Sigmoid colon (tissue), 7 donors: ENCODE data around the gene MYO7A. TPM values are rescaled to one million over a fixed set of nuclear protein-coding genes. Genes with fewer than 3 reads are reported as not detected.

Experiments used
- DNase-seq: peaks from one replicate; pipeline ENCODE4 v3.0.0-alpha.2; 2019
- H3K27ac ChIP-seq, 4 donors: fragments of 200-600 bp; sonication (generic); one replicate each; pipeline ENCODE4 v1.5.1; 2016 to 2019; ENCODE audit warnings: mild to moderate bottlenecking in 1 of 4
- H3K27me3 ChIP-seq, 3 donors: fragments of 200-600 bp; sonication (generic); one replicate each; pipeline ENCODE4 v1.5.1; 2019; ENCODE audit warnings: mild to moderate bottlenecking in 1 of 3
- H3K36me3 ChIP-seq, 4 donors: fragments of 200-600 bp; sonication (generic); one replicate each; pipeline ENCODE4 v1.5.1; 2016 to 2019
- H3K4me1 ChIP-seq, 4 donors: fragments of 200-600 bp; sonication (generic); one replicate each; pipeline ENCODE4 v1.5.1; 2017 to 2019
- H3K4me3 ChIP-seq, 4 donors: fragments of 200-600 bp; sonication (generic); one replicate each; pipeline ENCODE4 v1.5.1; 2017 to 2019; ENCODE audit warnings: mild to moderate bottlenecking in 2 of 4, moderate library complexity in 1 of 4
- H3K9me3 ChIP-seq, 4 donors: fragments of 200-600 bp in 3 of 4; sonication (generic) in 3 of 4; one replicate each; pipeline versions ENCODE4 v1.5.1 to v1.6.1; 2013 to 2019
- EP300 ChIP-seq, 4 donors: sonication (generic); formaldehyde crosslinking; IDR thresholded peaks; one replicate each; pipeline ENCODE4 v1.6.1; 2017; ENCODE audit warnings: antibody characterized with exemption in 4 of 4
- POLR2A ChIP-seq, 2 donors: fragments of 450-650 bp; IDR thresholded peaks; one replicate each; pipeline ENCODE4 v1.6.1; 2016; ENCODE audit warnings: antibody characterized with exemption in 2 of 2, mild to moderate bottlenecking in 2 of 2, moderate library complexity in 2 of 2
- POLR2AphosphoS5 ChIP-seq, 4 donors: sonication (generic); formaldehyde crosslinking; IDR thresholded peaks; one replicate each; pipeline ENCODE4 v1.6.1; 2017; ENCODE audit warnings: antibody characterized with exemption in 4 of 4
- WGBS, 2 donors: extraction: QIAGEN DNeasy Blood & Tissue Kit; methylation state at CpG; one replicate each; pipeline ENCODE4 v1.1.7; 2013; 5-methylcytosine and 5-hydroxymethylcytosine counted together
- intact Hi-C: fragments of 100-400 bp; cut with DNase I; formaldehyde crosslinking; loops from one replicate; pipeline ENCODE4 v1.15.1; 2023
- polyA plus RNA-seq, 3 donors: library from polyadenylated mRNA; stranded (reverse); fragments of 200-250 nt; gene quantifications; one replicate each; pipeline ENCODE4 v1.2.3, GENCODE V29; 2013
- total RNA-seq, 4 donors: library from RNA; depleted of rRNA; stranded (reverse); fragments of >200 nt; gene quantifications; one replicate each; pipeline ENCODE4 v1.1.0, GENCODE V29; 2016
- TF ChIP-seq, protein P1 (sequence below), 4 experiments: fragments of 450-650 bp in 3 of 4; fragments of 200-600 bp in 1 of 4; IDR thresholded peaks; one replicate each; pipeline ENCODE4 v1.5.1; 2016 to 2019; ENCODE audit warnings: antibody characterized with exemption in 4 of 4, mild to moderate bottlenecking in 3 of 4, moderate library complexity in 2 of 4
- donor health status: healthy with polysubstance abuse.
- donor health status: Bipolar disorder and iron deficiency.
- donor health status: healthy.

The MYO7A gene
- total and polyA plus RNA-seq, 7 donors = 1.8 to 12.8 (median 7.7) TPM

DNA sequence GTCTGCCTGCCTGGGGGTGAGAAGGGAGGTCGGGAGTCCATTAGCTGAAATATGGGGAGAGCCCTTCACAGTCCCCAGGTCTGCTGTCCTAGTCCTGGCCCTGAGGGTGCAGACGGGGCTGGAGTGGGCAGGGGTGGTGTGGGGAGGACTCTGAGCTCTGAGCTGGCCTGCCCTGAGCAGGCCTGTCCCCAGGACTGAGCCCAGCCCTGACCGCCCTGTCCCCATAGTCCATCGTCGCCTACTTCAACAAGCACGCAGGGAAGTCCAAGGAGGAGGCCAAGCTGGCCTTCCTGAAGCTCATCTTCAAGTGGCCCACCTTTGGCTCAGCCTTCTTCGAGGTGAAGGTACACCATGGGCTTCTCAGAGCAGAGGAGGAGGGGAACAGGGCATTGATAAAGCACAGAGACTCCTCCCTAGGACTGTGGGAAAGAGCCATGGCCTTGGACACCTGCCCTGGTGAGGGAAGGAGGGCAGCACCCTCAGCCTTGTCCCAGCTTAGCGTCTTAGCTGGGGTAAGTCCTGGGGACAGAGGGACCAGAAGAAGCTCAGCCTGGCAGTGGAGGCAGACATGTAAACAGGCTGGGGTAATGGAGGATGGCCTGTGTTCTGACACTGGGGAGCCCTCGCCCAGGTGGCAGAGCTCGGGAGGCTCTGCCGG, 83.7 kb downstream of the MYO7A start:
- no peak for DNase-seq
- H3K36me3 ChIP-seq = no peaks in the 10 kb centered on the region

DNA sequence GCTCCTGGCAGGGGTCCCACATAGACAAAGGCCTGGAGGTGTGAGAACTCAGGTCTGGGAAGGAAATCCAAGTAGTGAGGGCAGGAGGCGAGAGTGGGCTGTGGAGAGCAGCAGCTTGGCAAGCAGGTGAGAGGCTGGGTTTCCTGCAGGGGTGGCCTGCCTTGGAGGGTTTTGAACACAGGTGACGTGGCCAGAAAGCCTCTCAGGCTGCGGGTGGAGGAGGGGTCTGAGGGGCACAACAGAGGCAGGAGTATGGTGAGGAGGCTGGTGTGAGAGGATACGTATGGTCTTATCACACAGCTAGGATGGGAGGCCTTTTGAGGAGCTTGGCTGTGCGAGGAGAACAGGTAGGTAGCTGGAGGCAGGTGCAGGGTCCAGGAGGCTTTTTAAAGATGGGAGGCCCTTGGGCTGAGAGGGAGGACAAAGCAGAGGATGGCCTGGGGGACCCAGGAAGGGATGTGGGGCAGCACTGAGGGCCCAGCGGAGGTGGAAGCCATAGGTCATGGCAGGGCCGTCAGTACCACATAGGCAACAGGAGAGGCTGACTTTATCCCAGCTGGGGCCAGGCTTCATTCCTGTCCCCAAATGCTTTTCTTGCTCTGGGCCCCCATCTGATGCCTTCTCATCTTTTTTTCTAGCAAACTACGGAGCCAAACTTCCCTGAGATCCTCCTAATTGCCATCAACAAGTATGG, 84.4 kb downstream of the MYO7A start:
- TF ChIP-seq, protein P1, sequence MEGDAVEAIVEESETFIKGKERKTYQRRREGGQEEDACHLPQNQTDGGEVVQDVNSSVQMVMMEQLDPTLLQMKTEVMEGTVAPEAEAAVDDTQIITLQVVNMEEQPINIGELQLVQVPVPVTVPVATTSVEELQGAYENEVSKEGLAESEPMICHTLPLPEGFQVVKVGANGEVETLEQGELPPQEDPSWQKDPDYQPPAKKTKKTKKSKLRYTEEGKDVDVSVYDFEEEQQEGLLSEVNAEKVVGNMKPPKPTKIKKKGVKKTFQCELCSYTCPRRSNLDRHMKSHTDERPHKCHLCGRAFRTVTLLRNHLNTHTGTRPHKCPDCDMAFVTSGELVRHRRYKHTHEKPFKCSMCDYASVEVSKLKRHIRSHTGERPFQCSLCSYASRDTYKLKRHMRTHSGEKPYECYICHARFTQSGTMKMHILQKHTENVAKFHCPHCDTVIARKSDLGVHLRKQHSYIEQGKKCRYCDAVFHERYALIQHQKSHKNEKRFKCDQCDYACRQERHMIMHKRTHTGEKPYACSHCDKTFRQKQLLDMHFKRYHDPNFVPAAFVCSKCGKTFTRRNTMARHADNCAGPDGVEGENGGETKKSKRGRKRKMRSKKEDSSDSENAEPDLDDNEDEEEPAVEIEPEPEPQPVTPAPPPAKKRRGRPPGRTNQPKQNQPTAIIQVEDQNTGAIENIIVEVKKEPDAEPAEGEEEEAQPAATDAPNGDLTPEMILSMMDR (IDR thresholded peaks at IDR 0.05) = no peak
- TF ChIP-seq EP300 (IDR thresholded peaks at IDR 0.05) = no peak
- TF ChIP-seq POLR2AphosphoS5 (IDR thresholded peaks at IDR 0.05) = no peak
- no peak for TF ChIP-seq POLR2A (IDR thresholded peaks at IDR 0.05)
- no peaks in the 10 kb centered on the region for H3K4me1 ChIP-seq
- no peak overlapping the region for H3K4me3 ChIP-seq
- no peak for DNase-seq
- intact Hi-C loops = no loop called here
- no peaks in the 10 kb centered on the region for H3K27me3 ChIP-seq
- no peak overlapping the region for H3K27ac ChIP-seq
- H3K9me3 ChIP-seq = no peaks in the 10 kb centered on the region
- H3K36me3 ChIP-seq = no peaks in the 10 kb centered on the region
- WGBS, 2 donors = 93 to 94% methylated on average over 8 of the region's 8 CpGs

More for the DNA sequence above, 83.7 kb downstream of the MYO7A start:
- Histone ChIP-seq H3K27ac (no peak overlapping the region), H3K9me3 (no peaks in the 10 kb centered on the region), H3K4me1 (no peaks in the 10 kb centered on the region), H3K27me3 (no peaks in the 10 kb centered on the region), H3K4me3 (no peak overlapping the region)
- 90 to 92% methylated on average over 11 of the region's 11 CpGs for WGBS, 2 donors
- intact Hi-C loops = no loop called here
- TF ChIP-seq POLR2AphosphoS5 (IDR thresholded peaks at IDR 0.05) (no peak), EP300 (IDR thresholded peaks at IDR 0.05) (no peak), POLR2A (IDR thresholded peaks at IDR 0.05) (no peak)
- TF ChIP-seq, protein P1 (IDR thresholded peaks at IDR 0.05) = no peak

DNA sequence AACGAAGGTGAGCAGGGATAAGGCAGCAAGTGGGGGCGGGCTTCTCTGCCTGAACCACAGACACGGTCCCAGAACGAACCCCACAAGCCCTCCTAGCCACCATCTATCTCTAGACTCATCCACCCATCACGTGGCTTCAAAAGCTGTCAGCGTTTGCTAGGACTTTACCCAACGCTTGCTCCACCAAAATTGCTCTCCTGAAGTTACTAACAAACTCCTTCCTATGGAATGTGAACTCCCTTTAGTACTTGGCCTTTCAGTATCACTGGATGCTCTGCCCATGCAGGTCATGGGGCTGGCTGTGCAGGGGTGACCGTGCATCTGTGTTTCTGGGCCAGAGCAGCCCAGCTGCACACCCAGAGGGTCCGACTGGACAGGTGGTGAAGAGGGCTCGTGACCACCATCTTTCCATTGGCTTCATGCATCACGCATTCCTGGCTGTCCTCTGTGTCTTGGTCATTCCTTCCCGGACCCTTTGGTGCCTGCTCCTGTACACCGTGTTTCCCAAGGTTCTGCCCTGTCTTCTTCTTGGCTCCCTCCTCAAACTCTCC, 85.1 kb downstream of the MYO7A start:
- no peak overlapping the region for H3K27ac ChIP-seq
- intact Hi-C loops = no loop called here
- TF ChIP-seq POLR2AphosphoS5 (IDR thresholded peaks at IDR 0.05) (no peak), EP300 (IDR thresholded peaks at IDR 0.05) (no peak), POLR2A (IDR thresholded peaks at IDR 0.05) (no peak)
- TF ChIP-seq, protein P1 (IDR thresholded peaks at IDR 0.05) = no peak
- DNase-seq = no peak
- no peaks in the 10 kb centered on the region for H3K9me3 ChIP-seq
- no peaks in the 10 kb centered on the region for H3K4me1 ChIP-seq
- 87 to 93% methylated on average over 13 of the region's 13 CpGs for WGBS, 2 donors
- no peaks in the 10 kb centered on the region for H3K36me3 ChIP-seq
- H3K4me3 ChIP-seq = no peak overlapping the region
- no peaks in the 10 kb centered on the region for H3K27me3 ChIP-seq

DNA sequence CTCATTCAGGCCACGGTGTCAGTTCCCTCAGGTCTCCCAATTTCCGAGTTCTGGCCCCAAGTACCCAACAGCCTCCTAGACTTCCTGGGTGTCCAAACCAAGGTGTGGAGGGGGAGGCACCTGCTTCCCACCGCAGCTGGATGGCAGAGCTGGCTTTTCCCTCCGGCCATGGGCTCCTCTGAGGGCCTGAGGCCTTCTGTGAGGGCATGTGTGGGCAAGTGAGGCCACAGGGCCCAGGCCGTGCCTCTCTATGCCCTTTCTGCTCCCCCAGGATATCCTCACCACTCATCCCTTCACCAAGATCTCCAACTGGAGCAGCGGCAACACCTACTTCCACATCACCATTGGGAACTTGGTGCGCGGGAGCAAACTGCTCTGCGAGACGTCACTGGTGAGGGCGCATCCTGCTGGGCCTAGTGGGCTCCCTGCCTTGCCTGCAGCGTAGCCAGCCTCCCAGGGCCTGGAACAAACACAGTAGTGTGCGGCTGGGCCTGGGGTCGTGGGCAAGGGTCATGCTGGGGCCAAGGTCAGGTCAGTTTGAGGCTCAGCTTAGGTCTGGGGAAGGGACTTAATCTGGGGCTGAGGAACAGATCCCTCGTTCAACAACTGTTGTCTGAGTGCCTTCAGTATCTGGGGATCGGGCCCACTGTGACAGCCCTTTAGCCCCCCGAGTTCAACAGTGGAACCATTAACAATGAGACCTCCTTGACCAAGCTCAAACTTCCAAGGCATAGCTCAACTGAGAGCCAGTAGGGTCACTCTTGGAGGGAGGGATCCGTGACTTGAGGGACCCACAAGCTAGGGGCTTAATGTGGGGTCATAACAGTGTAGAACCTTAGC, 85.8 kb downstream of the MYO7A start:
- H3K4me1 ChIP-seq = no peaks in the 10 kb centered on the region
- TF ChIP-seq POLR2A (IDR thresholded peaks at IDR 0.05) (no peak), POLR2AphosphoS5 (IDR thresholded peaks at IDR 0.05) (no peak)
- TF ChIP-seq, protein P1 (IDR thresholded peaks at IDR 0.05) = no peak
- intact Hi-C loops = no loop called here
- no peak for DNase-seq
- no peaks in the 10 kb centered on the region for H3K27me3 ChIP-seq
- H3K27ac ChIP-seq = no peak overlapping the region
- H3K36me3 ChIP-seq = no peaks in the 10 kb centered on the region
- H3K4me3 ChIP-seq = no peak overlapping the region
- WGBS, 2 donors = 89 to 93% methylated on average over 18 of the region's 18 CpGs
- no peaks in the 10 kb centered on the region for H3K9me3 ChIP-seq
